ENCODE measurements around the gene TSC22D2. TPM values are rescaled to one million over a fixed set of nuclear protein-coding genes. Genes with fewer than 3 reads are reported as not detected.

TSC22D2 gene
- total and polyA plus RNA-seq, 2 experiments from 2014 or later, result 22.6 to 25.6 TPM

DNA sequence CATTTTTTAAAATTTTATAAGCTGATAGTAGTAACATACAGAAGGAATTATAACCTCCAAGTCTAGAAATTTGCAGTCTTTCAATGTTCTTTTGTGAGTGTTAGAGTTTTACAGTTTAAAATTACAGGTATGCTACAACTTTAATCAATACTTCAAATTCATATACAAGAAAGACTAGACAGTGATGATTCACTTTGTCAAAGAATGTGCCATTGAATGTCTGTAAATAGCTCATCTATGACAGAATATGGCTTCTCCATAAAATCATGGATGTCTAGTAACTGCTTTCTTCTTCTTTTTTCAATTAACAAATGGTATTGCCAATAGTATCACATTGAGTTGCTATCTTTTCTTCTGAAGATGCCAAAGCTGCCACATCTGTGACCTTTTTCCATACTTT is 4.1 kb upstream of the TSC22D2 start:
- Histone ChIP-seq H3K27me3 (no peaks in the 10 kb centered on the region), H3K36me3 (no peaks in the 10 kb centered on the region), H3K27ac (no peak overlapping the region), H3K4me3 (no peak overlapping the region), H3K9me3 (ENCODE audit: low read depth) (no peaks in the 10 kb centered on the region), H3K4me1 (ENCODE audit: low read depth) (peaks cover 4% of the 10 kb centered on the region)
- no peak for DNase-seq (ENCODE audit: low read depth in 1 of 2, low spot score in 1 of 2)
- TF ChIP-seq, protein P1, sequence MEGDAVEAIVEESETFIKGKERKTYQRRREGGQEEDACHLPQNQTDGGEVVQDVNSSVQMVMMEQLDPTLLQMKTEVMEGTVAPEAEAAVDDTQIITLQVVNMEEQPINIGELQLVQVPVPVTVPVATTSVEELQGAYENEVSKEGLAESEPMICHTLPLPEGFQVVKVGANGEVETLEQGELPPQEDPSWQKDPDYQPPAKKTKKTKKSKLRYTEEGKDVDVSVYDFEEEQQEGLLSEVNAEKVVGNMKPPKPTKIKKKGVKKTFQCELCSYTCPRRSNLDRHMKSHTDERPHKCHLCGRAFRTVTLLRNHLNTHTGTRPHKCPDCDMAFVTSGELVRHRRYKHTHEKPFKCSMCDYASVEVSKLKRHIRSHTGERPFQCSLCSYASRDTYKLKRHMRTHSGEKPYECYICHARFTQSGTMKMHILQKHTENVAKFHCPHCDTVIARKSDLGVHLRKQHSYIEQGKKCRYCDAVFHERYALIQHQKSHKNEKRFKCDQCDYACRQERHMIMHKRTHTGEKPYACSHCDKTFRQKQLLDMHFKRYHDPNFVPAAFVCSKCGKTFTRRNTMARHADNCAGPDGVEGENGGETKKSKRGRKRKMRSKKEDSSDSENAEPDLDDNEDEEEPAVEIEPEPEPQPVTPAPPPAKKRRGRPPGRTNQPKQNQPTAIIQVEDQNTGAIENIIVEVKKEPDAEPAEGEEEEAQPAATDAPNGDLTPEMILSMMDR (IDR thresholded peaks at IDR 0.05; ENCODE audit: low read depth, low read length), result no peak

DNA sequence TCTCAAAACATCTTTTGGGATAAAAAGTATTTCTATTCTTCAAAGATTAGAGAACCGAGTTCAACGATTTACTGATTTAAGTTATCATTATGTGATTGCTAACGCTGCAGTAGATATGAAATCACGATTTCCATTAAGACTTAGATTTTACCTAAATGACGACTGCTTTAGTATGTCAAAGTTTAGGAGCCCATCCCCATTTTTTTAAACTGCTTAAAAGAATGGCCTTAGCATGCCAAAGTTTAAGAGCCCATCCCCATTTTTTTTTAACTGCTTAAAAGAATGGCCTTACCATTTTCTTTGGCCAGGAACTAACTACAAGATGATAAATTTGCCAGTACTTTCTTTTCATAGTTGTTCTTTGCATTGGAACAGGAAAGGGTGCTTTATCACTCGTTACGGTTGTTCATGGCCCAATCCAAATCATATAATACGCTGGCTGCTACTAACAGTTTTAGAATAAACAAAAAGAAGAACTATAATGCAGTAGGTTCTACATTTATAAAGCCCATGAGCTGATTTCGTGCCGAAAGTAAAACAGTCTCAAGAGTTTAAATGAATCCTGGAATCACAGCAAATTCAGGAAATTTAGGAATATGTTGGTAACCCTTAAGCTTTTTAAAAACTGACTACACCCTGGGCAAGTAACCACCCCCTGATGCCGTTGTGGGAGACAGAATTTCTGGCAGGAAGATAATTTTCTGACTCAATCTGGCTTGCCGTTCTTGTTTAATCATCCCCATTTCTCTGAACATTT is 869 bp upstream of the TSC22D2 start:
- Histone ChIP-seq H3K4me1 (ENCODE audit: low read depth) (peaks cover 8% of the 10 kb centered on the region), H3K27ac (peak overlapping the region; percentile 96), H3K36me3 (no peaks in the 10 kb centered on the region), H3K9me3 (ENCODE audit: low read depth) (no peaks in the 10 kb centered on the region), H3K4me3 (peak overlapping the region; percentile 62), H3K27me3 (no peaks in the 10 kb centered on the region)
- TF ChIP-seq, protein P1 (IDR thresholded peaks at IDR 0.05; ENCODE audit: low read depth, low read length), result no peak
- DNase-seq (ENCODE audit: low read depth in 1 of 2, low spot score in 1 of 2), result peak in 1 of 2 donors; percentile 58

DNA sequence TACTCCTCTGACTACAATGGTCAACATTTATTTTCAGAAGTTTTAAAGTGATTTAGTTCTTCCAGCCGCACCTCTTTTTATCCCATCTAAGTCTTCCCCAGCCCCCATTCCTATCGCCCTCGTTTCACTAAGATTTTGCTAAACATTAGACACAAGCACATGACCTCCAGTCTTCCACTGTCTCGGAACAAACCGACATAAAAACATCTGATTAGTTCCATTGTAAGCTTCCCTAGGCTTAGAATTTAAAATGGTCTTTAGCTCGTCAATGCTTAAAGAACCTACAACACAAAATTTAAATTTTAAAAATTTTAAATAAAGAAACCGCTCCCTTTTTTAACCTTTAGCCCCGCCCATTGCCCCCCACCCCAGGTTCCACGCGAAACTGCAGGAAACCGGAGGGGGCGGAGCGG is 284 bp upstream of the TSC22D2 start:
- peak overlapping the region; percentile 96 for H3K27ac ChIP-seq
- TF ChIP-seq, protein P1 (IDR thresholded peaks at IDR 0.05; ENCODE audit: low read depth, low read length), result no peak
- H3K4me1 ChIP-seq (ENCODE audit: low read depth), result peaks cover 13% of the 10 kb centered on the region
- peak in 1 of 2 donors; percentile 76 for DNase-seq (ENCODE audit: low read depth in 1 of 2, low spot score in 1 of 2)
- peak overlapping the region; percentile 62 for H3K4me3 ChIP-seq
- no peaks in the 10 kb centered on the region for H3K27me3 ChIP-seq
- H3K9me3 ChIP-seq (ENCODE audit: low read depth), result no peaks in the 10 kb centered on the region
- H3K36me3 ChIP-seq, result no peaks in the 10 kb centered on the region

DNA sequence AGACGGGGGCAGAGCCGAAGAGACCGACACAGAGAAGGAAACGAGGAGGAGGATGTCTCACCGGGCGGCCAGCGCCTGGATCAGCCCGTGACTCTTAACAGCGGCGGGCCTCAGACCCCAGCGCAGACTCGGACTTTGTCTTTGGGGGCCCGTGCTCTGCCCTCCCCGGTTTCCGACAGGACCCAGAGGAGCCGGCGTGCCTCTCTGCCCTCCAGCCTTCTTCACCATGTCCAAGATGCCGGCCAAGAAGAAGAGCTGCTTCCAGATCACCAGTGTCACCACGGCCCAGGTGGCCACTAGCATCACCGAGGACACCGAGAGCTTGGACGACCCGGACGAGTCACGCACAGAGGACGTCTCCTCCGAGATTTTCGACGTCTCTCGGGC is 1.0 kb downstream of the TSC22D2 start:
- Histone ChIP-seq H3K27ac (peak overlapping the region; percentile 96), H3K9me3 (ENCODE audit: low read depth) (no peaks in the 10 kb centered on the region), H3K4me1 (ENCODE audit: low read depth) (peaks cover 25% of the 10 kb centered on the region), H3K4me3 (peak overlapping the region; percentile 62), H3K27me3 (no peaks in the 10 kb centered on the region), H3K36me3 (no peaks in the 10 kb centered on the region)
- DNase-seq (ENCODE audit: low read depth in 1 of 2, low spot score in 1 of 2), result no peak
- TF ChIP-seq, protein P1 (IDR thresholded peaks at IDR 0.05; ENCODE audit: low read depth, low read length), result no peak

DNA sequence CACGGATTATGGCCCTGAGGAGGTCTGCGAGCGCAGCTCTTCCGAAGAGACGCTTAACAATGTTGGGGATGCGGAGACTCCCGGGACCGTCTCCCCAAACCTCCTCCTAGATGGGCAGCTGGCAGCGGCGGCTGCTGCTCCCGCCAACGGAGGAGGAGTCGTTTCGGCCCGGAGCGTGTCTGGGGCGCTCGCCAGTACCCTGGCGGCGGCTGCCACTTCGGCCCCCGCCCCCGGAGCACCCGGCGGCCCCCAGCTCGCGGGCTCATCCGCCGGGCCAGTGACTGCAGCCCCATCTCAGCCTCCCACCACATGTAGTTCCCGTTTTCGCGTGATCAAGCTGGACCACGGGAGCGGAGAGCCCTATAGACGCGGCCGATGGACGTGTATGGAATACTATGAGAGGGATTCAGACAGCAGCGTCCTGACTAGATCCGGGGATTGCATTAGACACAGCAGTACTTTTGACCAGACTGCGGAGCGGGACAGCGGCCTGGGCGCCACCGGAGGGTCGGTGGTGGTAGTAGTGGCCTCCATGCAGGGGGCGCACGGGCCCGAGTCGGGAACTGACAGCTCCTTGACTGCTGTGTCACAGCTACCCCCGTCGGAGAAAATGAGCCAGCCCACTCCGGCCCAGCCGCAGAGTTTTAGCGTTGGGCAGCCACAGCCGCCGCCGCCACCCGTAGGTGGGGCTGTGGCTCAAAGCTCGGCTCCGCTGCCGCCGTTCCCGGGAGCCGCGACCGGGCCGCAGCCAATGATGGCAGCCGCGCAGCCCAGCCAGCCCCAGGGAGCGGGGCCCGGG is 1.6 kb downstream of the TSC22D2 start:
- H3K4me3 ChIP-seq, result peak overlapping the region; percentile 62
- no peaks in the 10 kb centered on the region for H3K27me3 ChIP-seq
- peak; percentile 77 to 90 for DNase-seq (ENCODE audit: low read depth in 1 of 2, low spot score in 1 of 2)
- TF ChIP-seq, protein P1 (IDR thresholded peaks at IDR 0.05; ENCODE audit: low read depth, low read length), result peak; percentile 59
- no peaks in the 10 kb centered on the region for H3K36me3 ChIP-seq
- H3K9me3 ChIP-seq (ENCODE audit: low read depth), result no peaks in the 10 kb centered on the region
- peak overlapping the region; percentile 96 for H3K27ac ChIP-seq
- peaks cover 31% of the 10 kb centered on the region for H3K4me1 ChIP-seq (ENCODE audit: low read depth)
